22Rv1 (cell line): Measurements from ENCODE around the gene TBPL2.
"Not testable (repeated sequence)": the region's sequence is repeated elsewhere in the genome, so short reads cannot be mapped to it uniquely, and the experiment has no call there.

Experiments
- H3K27ac ChIP-seq: fragments of 450-650 bp; 2 replicates; pipeline ENCODE4 v1.5.1; 2017
- CTCF ChIP-seq: fragments of 450-650 bp; IDR thresholded peaks from 2 replicates; pipeline ENCODE4 v1.5.1; 2017; ENCODE audit warnings: mild to moderate bottlenecking
- ZFX ChIP-seq: fragments of 450-650 bp; IDR thresholded peaks from 2 replicates; pipeline ENCODE4 v1.6.1; 2017; ENCODE audit warnings: antibody characterized with exemption, borderline replicate concordance

TBPL2 gene

GRCh38 chr14:55467307-55467706 lies 26.9 kb upstream of the TBPL2 start:
- no peak for TF ChIP-seq CTCF
- H3K27ac ChIP-seq, result no peak overlapping the region

- TF ChIP-seq CTCF, result no peak
- TF ChIP-seq ZFX, result no peak
- H3K27ac ChIP-seq, result no peak overlapping the region
Measured at GRCh38 chr14:55458800-55459515, 18.5 kb upstream of the TBPL2 start.

- no peak overlapping the region for H3K27ac ChIP-seq
- TF ChIP-seq CTCF (no peak), ZFX (no peak)
Measured at GRCh38 chr14:55457496-55457895, 17.1 kb upstream of the TBPL2 start.

- not testable (repeated sequence) for H3K27ac ChIP-seq
Measured at GRCh38 chr14:55456411-55456810, 16.0 kb upstream of the TBPL2 start.

GRCh38 chr14:55454264-55455002 lies 14.0 kb upstream of the TBPL2 start:
- TF ChIP-seq ZFX, result no peak
- TF ChIP-seq CTCF, result no peak
- no peak overlapping the region for H3K27ac ChIP-seq

- TF ChIP-seq ZFX (no peak), CTCF (no peak)
- H3K27ac ChIP-seq, result no peak overlapping the region
Measured at GRCh38 chr14:55451950-55452349, 11.5 kb upstream of the TBPL2 start.

- TF ChIP-seq ZFX, result no peak
- no peak for TF ChIP-seq CTCF
- H3K27ac ChIP-seq, result no peak overlapping the region
Measured at GRCh38 chr14:55451398-55451797, 11.0 kb upstream of the TBPL2 start.
